Measurements from ENCODE around the gene SLC39A12. TPM values are rescaled to one million over a fixed set of nuclear protein-coding genes. Genes with fewer than 3 reads are reported as not detected.

Gene SLC39A12
- total RNA-seq, 3 donors from 2014 or later (not counting 1 experiment from before 2014, with no cell fraction given), result not detected

DNA sequence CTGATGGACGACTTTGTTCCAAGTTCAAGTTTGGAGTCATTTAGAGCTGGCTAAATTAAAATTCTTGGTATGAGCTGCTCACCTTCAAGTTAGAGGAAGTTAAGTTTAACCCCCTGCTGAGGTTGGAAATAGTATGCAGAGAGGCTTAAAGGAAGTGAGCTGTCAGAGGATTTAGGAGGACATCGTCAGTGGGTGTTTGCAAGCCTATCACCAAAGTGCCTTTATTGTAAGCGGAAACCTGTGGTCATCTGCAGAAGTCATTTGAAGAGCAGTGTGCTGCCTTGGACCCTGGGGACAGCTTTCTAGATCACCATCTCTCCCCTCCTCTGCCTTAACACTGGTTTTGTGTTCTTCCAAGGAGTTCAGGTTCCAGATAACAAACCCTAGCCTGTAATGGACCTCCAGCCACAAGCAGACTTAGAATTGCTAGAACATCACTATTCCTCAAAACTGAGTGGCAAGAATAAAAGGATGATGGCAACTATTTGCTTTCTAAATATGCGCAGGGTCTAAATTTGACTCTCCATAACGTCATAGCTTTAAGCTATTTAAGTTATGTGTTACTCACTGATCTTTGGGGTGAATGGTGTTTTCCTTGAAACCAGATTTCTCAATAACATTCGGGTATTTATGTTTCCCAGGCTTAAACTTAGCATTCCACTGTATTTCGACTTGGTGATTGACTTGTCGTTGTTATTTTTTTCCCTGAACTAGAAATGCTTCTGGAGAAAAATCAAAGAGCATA, 93.4 kb downstream of the SLC39A12 start:
- Mint-ChIP-seq H3K36me3 (no peaks in the 10 kb centered on the region), H3K9me3 (no peaks in the 10 kb centered on the region), H3K4me1 (no peaks in the 10 kb centered on the region), H3K27ac (no peak overlapping the region), H3K27me3 (ENCODE audit: low read depth in 2 of 2) (no peaks in the 10 kb centered on the region), H3K4me3 (no peak overlapping the region)
- TF ChIP-seq, protein P1, sequence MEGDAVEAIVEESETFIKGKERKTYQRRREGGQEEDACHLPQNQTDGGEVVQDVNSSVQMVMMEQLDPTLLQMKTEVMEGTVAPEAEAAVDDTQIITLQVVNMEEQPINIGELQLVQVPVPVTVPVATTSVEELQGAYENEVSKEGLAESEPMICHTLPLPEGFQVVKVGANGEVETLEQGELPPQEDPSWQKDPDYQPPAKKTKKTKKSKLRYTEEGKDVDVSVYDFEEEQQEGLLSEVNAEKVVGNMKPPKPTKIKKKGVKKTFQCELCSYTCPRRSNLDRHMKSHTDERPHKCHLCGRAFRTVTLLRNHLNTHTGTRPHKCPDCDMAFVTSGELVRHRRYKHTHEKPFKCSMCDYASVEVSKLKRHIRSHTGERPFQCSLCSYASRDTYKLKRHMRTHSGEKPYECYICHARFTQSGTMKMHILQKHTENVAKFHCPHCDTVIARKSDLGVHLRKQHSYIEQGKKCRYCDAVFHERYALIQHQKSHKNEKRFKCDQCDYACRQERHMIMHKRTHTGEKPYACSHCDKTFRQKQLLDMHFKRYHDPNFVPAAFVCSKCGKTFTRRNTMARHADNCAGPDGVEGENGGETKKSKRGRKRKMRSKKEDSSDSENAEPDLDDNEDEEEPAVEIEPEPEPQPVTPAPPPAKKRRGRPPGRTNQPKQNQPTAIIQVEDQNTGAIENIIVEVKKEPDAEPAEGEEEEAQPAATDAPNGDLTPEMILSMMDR (IDR thresholded peaks at IDR 0.05), result no peak
- intact Hi-C loops (cut with micrococcal nuclease), result no loop called here
- Histone ChIP-seq H3K4me1 (ENCODE audit: control insufficient read depth, insufficient read depth, low read length) (no peaks in the 10 kb centered on the region), H3K27me3 (ENCODE audit: control insufficient read depth, insufficient read depth, low read length) (no peaks in the 10 kb centered on the region), H3K4me3 (ENCODE audit: low read length) (no peak overlapping the region), H3K27ac (ENCODE audit: low read length) (no peak overlapping the region), H3K9me3 (ENCODE audit: control insufficient read depth, insufficient read depth, low read length) (no peaks in the 10 kb centered on the region), H3K36me3 (ENCODE audit: control insufficient read depth, insufficient read depth, low read length) (no peaks in the 10 kb centered on the region)
- ATAC-seq, result no peak
- no peak for DNase-seq
- 71% methylated on average over 8 of the region's 8 CpGs for WGBS (ENCODE audit: insufficient coverage)

DNA sequence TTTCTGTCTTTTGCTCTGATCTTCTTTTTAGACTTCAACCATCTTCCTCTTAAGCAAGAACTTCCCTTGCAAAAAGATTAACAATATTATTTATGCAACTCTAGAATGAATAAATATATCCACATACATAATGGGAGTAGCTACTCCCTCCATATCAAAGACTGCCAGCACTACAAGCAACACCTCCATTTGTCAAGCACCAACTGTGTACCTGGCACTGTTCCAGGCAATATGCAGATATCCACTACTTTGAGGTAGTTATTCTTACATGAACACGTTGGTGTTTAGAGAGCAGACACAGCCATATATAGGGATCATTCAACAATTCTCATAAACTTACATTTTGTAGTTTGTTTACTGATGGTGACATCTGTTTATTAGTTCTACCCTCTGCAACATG, 104.9 kb downstream of the SLC39A12 start:
- Histone ChIP-seq H3K9me3 (ENCODE audit: control insufficient read depth, insufficient read depth, low read length) (no peaks in the 10 kb centered on the region), H3K36me3 (ENCODE audit: control insufficient read depth, insufficient read depth, low read length) (no peaks in the 10 kb centered on the region), H3K4me1 (ENCODE audit: control insufficient read depth, insufficient read depth, low read length) (no peaks in the 10 kb centered on the region), H3K27ac (ENCODE audit: low read length) (no peak overlapping the region), H3K4me3 (ENCODE audit: low read length) (no peak overlapping the region), H3K27me3 (ENCODE audit: control insufficient read depth, insufficient read depth, low read length) (no peaks in the 10 kb centered on the region)
- TF ChIP-seq, protein P1 (IDR thresholded peaks at IDR 0.05), result no peak
- Mint-ChIP-seq H3K27me3 (ENCODE audit: low read depth in 2 of 2) (no peaks in the 10 kb centered on the region), H3K36me3 (no peaks in the 10 kb centered on the region), H3K4me3 (no peak overlapping the region), H3K27ac (no peak overlapping the region), H3K9me3 (peaks cover 2 to 3% of the 10 kb centered on the region in 2 donors), H3K4me1 (no peaks in the 10 kb centered on the region)
- ATAC-seq, result no peak
- no peak for DNase-seq
- no CpG with 5 or more reads among the region's 1 CpG for WGBS (ENCODE audit: insufficient coverage)
- intact Hi-C loops (cut with micrococcal nuclease), result no loop called here

DNA sequence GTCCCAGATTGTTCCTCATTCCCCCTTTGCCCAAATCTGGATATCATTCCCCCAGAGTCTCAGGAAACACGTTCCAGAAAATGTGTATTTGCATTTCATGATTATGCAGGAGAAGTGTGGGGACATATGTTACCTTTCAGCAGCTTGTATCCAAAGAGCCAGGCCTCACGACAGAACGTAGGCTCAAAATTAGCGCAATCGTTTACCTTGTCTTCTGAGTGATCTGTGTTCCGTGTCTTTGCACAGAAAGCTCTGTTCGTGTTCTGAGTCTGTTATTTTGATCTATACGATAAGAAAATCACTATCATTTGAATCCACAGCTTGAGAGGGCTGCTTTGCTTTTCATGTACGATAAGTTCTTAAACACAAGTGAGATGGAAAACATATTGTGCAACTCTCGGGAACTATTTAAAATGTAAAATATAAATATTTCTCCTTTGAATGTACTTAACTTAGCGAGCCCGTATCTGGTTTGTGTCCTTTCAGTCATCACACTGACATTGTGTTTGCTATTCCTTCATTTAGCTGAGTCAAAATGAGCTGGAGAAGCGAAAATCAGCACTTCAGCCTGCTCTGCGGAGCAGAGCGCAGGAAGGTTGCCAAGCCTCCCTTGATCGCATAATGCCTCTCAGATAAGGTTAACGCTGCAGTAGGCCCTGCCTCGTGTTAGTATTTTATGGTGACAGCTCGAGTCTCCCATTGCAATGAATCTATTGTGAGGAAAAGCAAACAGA, 108.3 kb downstream of the SLC39A12 start:
- no peaks in the 10 kb centered on the region for H3K27me3 Mint-ChIP-seq (ENCODE audit: low read depth in 2 of 2)
- WGBS (ENCODE audit: insufficient coverage), result 87% methylated on average over 18 of the region's 19 CpGs
- H3K4me1 Mint-ChIP-seq, result no peaks in the 10 kb centered on the region
- H3K9me3 Mint-ChIP-seq, result peaks cover 0 to 2% of the 10 kb centered on the region in 2 donors
- TF ChIP-seq, protein P1 (IDR thresholded peaks at IDR 0.05), result no peak
- no peaks in the 10 kb centered on the region for H3K36me3 Mint-ChIP-seq
- no peak overlapping the region for H3K4me3 ChIP-seq (ENCODE audit: low read length)
- no peaks in the 10 kb centered on the region for H3K36me3 ChIP-seq (ENCODE audit: control insufficient read depth, insufficient read depth, low read length)
- no peak for DNase-seq
- no peak overlapping the region for H3K27ac ChIP-seq (ENCODE audit: low read length)
- no peaks in the 10 kb centered on the region for H3K4me1 ChIP-seq (ENCODE audit: control insufficient read depth, insufficient read depth, low read length)
- H3K27me3 ChIP-seq (ENCODE audit: control insufficient read depth, insufficient read depth, low read length), result no peaks in the 10 kb centered on the region
- no peak overlapping the region for H3K4me3 Mint-ChIP-seq
- no peak for ATAC-seq
- H3K27ac Mint-ChIP-seq, result no peak overlapping the region
- intact Hi-C loops (cut with micrococcal nuclease), result no loop called here
- no peaks in the 10 kb centered on the region for H3K9me3 ChIP-seq (ENCODE audit: control insufficient read depth, insufficient read depth, low read length)

Data from natural killer cell (primary cell).